K562 (cell line): ENCODE data around the gene PSEN1. TPM values are rescaled to one million over a fixed set of nuclear protein-coding genes. Genes with fewer than 3 reads are reported as not detected.

Source experiments
- ATAC-seq: fragments of 200-7000 bp; cut with Tn5 transposase; 3 replicates; pipeline ENCODE4 v1.9.1; 2020; ENCODE audit warnings: moderate library complexity
- BruUV-seq: library from RNA; stranded (reverse); fragments of 400-500 nt; replicated peaks from 2 replicates; lab custom pipeline; 2021; lab: Mats Ljungman, UMichigan
- CTCF ChIA-PET: fragments of 300-600 bp; formaldehyde crosslinking; extraction: SDS; loops from one replicate; lab custom pipeline; 2021; ENCODE audit warnings: low intra/inter-chr PET ratio; lab: Yijun Ruan, JAX
- POLR2A ChIA-PET: fragments of 300-600, 350-650 bp; sonication (Branson Sonifier 250); formaldehyde crosslinking; extraction: SDS; loops from one replicate; lab custom pipeline; 2021; ENCODE audit warnings: antibody characterized with exemption, inconsistent platforms; lab: Yijun Ruan, JAX
- DNase-seq, 4 experiments: peaks; one replicate each; pipeline versions ENCODE4 v3.0.0 to v3.0.0-alpha.2; 2011 to 2018; ENCODE audit warnings: low spot score in 3 of 4, mixed read lengths in 3 of 4; ENCODE audit errors: extremely low read depth in 1 of 4
- FAIRE-seq: peaks from 2 replicates; lab custom pipeline; 2011; peaks lifted over from hg19 to GRCh38; lab: Jason Lieb, UNC
- H2AFZ ChIP-seq: 2 replicates; pipeline ENCODE4 v1.6.0; 2011; ENCODE audit warnings: low read depth, low read length, control low read depth, inconsistent platforms
- H3K27ac ChIP-seq: fragments of 200-600 bp; 3 replicates; pipeline ENCODE4 v1.8.0; 2011; ENCODE audit warnings: low read depth, mild to moderate bottlenecking, control low read depth, inconsistent platforms, low read length, moderate library complexity, mixed read lengths; ENCODE audit errors: extremely low read depth
- H3K27me3 ChIP-seq, 2 experiments: fragments of 300-600 bp in 1 of 2; 2 replicates in 1 of 2; 3 replicates in 1 of 2; pipeline versions ENCODE4 v1.6.0 to v1.8.0; 2011; ENCODE audit warnings: inconsistent platforms in 2 of 2, low read length in 2 of 2, mild to moderate bottlenecking in 1 of 2, mixed read lengths in 1 of 2, moderate library complexity in 1 of 2; ENCODE audit not compliant: control insufficient read depth in 2 of 2, insufficient read depth in 2 of 2
- H3K36me3 ChIP-seq: fragments of 300-600 bp; 3 replicates; pipeline ENCODE4 v1.8.0; 2011; ENCODE audit warnings: mild to moderate bottlenecking, low read length, inconsistent platforms; ENCODE audit not compliant: control insufficient read depth, insufficient read depth
- H3K4me1 ChIP-seq, 2 experiments: fragments of 200-600 bp in 1 of 2; replicated peaks in 1 of 2; 2 replicates in 1 of 2; 3 replicates in 1 of 2; pipeline versions ENCODE4 v1.5.1 to v1.8.0; 2011; ENCODE audit warnings: inconsistent platforms in 2 of 2, low read length in 2 of 2, mild to moderate bottlenecking in 1 of 2, mixed read lengths in 1 of 2, moderate library complexity in 1 of 2; ENCODE audit not compliant: control insufficient read depth in 2 of 2, insufficient read depth in 2 of 2
- H3K4me2 ChIP-seq: 2 replicates; pipeline ENCODE4 v1.6.1; 2011; ENCODE audit warnings: low read length, control low read depth, inconsistent platforms, mixed read lengths; ENCODE audit not compliant: insufficient read depth
- H3K4me3 ChIP-seq: fragments of 200-600 bp; sonication (generic), shearing (Covaris generic); 2 replicates; pipeline ENCODE4 v1.5.1; 2016; ENCODE audit warnings: control low read depth, inconsistent platforms
- H3K79me2 ChIP-seq: fragments of 200-600 bp; 3 replicates; pipeline ENCODE4 v1.8.0; 2011; ENCODE audit warnings: low read length, inconsistent platforms; ENCODE audit not compliant: control insufficient read depth, insufficient read depth
- H3K9ac ChIP-seq, 2 experiments: 2 replicates each; pipeline versions ENCODE4 v1.6.0 to v1.6.1; 2011; ENCODE audit warnings: low read depth in 2 of 2, low read length in 2 of 2, control low read depth in 1 of 2, inconsistent platforms in 1 of 2, mild to moderate bottlenecking in 1 of 2, mixed read lengths in 1 of 2; ENCODE audit not compliant: insufficient read depth in 1 of 2
- H3K9me1 ChIP-seq: one replicate; pipeline ENCODE4 v1.6.0; 2011; ENCODE audit warnings: inconsistent platforms, mild to moderate bottlenecking, low read length, moderate library complexity; ENCODE audit not compliant: control insufficient read depth, insufficient read depth
- H3K9me3 ChIP-seq: replicated peaks from 2 replicates; pipeline ENCODE4 v1.5.1; 2011; ENCODE audit warnings: low read depth, low read length, inconsistent platforms; ENCODE audit not compliant: control insufficient read depth, insufficient read depth
- H4K20me1 ChIP-seq: replicated peaks from 2 replicates; pipeline ENCODE4 v1.6.1; 2011; ENCODE audit warnings: low read length, inconsistent platforms, mixed read lengths; ENCODE audit not compliant: control insufficient read depth, insufficient read depth
- BRD4 ChIP-seq: fragments of 200-600 bp; sonication (generic); IDR thresholded peaks from 2 replicates; pipeline ENCODE4 v1.6.1; 2017; ENCODE audit warnings: inconsistent platforms
- COPS2 ChIP-seq: fragments of 450-650 bp; conservative IDR thresholded peaks from 2 replicates; pipeline ENCODE4 v1.6.1; 2016; ENCODE audit warnings: mild to moderate bottlenecking, moderate library complexity
- HIVEP1 ChIP-seq: fragments of 250-450 bp; sonication (Bioruptor Pico); IDR thresholded peaks from 2 replicates; pipeline ENCODE4 v1.4.0; 2020; ENCODE audit warnings: mild to moderate bottlenecking
- LARP7 ChIP-seq: fragments of 450-650 bp; IDR thresholded peaks from 2 replicates; pipeline ENCODE4 v1.6.1; 2016
- SMAD2 ChIP-seq: fragments of 150-350 bp; IDR thresholded peaks from 2 replicates; pipeline ENCODE4 v1.6.1; 2014; ENCODE audit warnings: low read depth, mild to moderate bottlenecking, low read length
- THRAP3 ChIP-seq: fragments of 450-650 bp; IDR thresholded peaks from 2 replicates; pipeline ENCODE4 v1.6.1; 2016; ENCODE audit warnings: mild to moderate bottlenecking, inconsistent platforms, borderline replicate concordance
- ZBTB1 ChIP-seq: sonication (generic); formaldehyde crosslinking; IDR thresholded peaks from 2 replicates; pipeline ENCODE4 v1.8.1; 2023; ENCODE audit warnings: missing genetic modification reagents, low read depth, mild to moderate bottlenecking, borderline replicate concordance
- ZFP1 ChIP-seq: fragments of 450-650 bp; formaldehyde crosslinking; IDR thresholded peaks from 2 replicates; pipeline ENCODE4 v1.4.0; 2020; ENCODE audit warnings: mild to moderate bottlenecking, mixed read lengths
- ZNF239 ChIP-seq: fragments of 250-450 bp; sonication (Bioruptor Pico); IDR thresholded peaks from 2 replicates; pipeline ENCODE4 v1.4.0; 2020; ENCODE audit warnings: mild to moderate bottlenecking
- ZNF41 ChIP-seq: fragments of 250-450 bp; sonication (Bioruptor Pico); conservative IDR thresholded peaks from 2 replicates; pipeline ENCODE4 v1.4.0; 2020; ENCODE audit warnings: mild to moderate bottlenecking
- WGBS: fragments of 100-300 bp; shearing (Covaris generic); methylation state at CpG from one replicate; pipeline ENCODE4 v1.1.6; 2016; ENCODE audit warnings: low coverage, mixed read lengths; ENCODE audit not compliant: insufficient coverage; ENCODE audit errors: missing lambda C conversion rate; 5-methylcytosine and 5-hydroxymethylcytosine counted together
- in situ Hi-C: fragments of 300-500 bp; cut with MboI; formaldehyde crosslinking; loops from 4 replicates; pipeline ENCODE4 v1.15.0; 2018; ENCODE audit warnings: inconsistent platforms, mixed read lengths
- intact Hi-C: fragments of 100-400 bp; cut with micrococcal nuclease; formaldehyde crosslinking; loops from 2 replicates; pipeline ENCODE4 v1.14.2; 2022
- polyA plus RNA-seq, 8 experiments: library from polyadenylated mRNA; depleted of rRNA in 4 of 8; stranded (reverse) in 5 of 8; unstranded in 3 of 8; fragments of >200 nt; fragmentation: Nextera tagmentation in 2 of 8; fragmentation: Illumina TruSeq in 1 of 8; extraction: Ambion mirVana in 2 of 8; extraction: Trizol in 1 of 8; gene quantifications; 2 replicates each; pipeline versions ENCODE4 v1.2.1 to v1.2.3, GENCODE V29; 2011 to 2014; ENCODE audit warnings: inconsistent platforms in 1 of 8, missing spikeins in 1 of 8
- total RNA-seq, 7 experiments: library from RNA; depleted of rRNA in 6 of 7; stranded (reverse); fragments of >200 nt in 6 of 7; fragmentation: Illumina TruSeq in 2 of 7; extraction: Trizol in 2 of 7; gene quantifications; 2 replicates each; pipeline versions ENCODE4 v1.2.1 to v1.2.3, GENCODE V29; 2011 to 2021; ENCODE audit warnings: low replicate concordance in 1 of 7
- TF ChIP-seq, protein P1 (sequence below): IDR thresholded peaks from 2 replicates; pipeline ENCODE4 v1.6.1; 2011; ENCODE audit not compliant: insufficient read length; ENCODE audit errors: extremely low read depth

The PSEN1 gene
- total and polyA plus RNA-seq, 9 of the 15 experiments (the other 6 are each of a cell fraction or from before 2014, with no cell fraction given), result 6.5 to 25.2 (median 14.3) TPM

DNA sequence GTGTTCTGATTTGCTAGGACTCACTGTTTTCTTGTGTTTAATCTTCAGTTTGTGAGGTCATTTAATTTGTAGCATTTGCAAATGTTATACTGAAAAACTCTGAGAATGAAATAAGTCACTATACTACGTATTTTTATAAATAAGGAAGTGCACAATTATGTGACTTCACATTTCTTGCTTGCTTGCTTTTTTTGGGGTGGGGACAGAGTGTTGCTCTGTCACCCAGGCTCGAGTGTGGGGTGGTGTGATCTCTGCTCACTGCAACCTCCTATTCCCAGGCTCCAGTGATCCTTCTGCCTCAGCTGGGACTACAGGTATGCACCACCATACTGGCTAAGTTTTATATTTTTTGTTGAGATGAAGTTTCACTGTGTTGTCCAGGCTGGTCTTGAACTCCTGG is 45.3 kb upstream of the PSEN1 start:
- H3K79me2 ChIP-seq, result peaks cover 38% of the 10 kb centered on the region
- intact Hi-C loops, result no loop called here
- no peak for FAIRE-seq

DNA sequence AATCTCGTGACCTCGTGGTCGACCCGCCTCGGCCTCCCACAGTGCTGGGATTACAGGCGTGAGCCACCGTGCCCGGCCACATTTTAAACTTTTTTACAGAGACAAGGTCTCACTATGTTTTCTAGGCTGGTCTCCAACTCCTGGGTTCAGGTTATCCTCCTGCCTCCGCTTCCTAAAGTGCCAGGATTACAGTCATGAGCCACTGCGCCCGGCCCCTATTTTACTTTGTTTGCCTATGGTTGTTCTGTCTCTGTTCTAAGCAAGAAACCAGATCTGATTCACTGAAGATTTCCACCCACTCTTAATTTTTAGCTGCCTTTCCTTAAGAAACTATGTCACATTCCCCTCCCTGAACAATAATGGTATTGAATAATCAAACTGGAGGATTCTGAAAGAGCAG is 38.9 kb upstream of the PSEN1 start:
- ATAC-seq (no peak), DNase-seq (no peak), FAIRE-seq (no peak)
- Histone ChIP-seq H3K27me3 (no peaks in the 10 kb centered on the region), H2AFZ (no peak overlapping the region), H3K36me3 (peaks cover 78% of the 10 kb centered on the region), H3K4me1 (no peaks in the 10 kb centered on the region), H4K20me1 (no peaks in the 10 kb centered on the region), H3K9me1 (no peaks in the 10 kb centered on the region), H3K9ac (no peak overlapping the region), H3K4me3 (no peak overlapping the region), H3K4me2 (no peak overlapping the region), H3K27ac (no peak overlapping the region), H3K9me3 (no peaks in the 10 kb centered on the region), H3K79me2 (peaks cover 8% of the 10 kb centered on the region; the same call in 1 of the 3 replicates)
- BruUV-seq, result no TSS peak
- in situ Hi-C loops, result no loop called here
- intact Hi-C loops, result no loop called here
- CTCF ChIA-PET, result no interaction called here
- WGBS, result 98% methylated on average over 11 of the region's 11 CpGs
- TF ChIP-seq THRAP3 (no peak), BRD4 (no peak), SMAD2 (no peak), LARP7 (no peak), ZNF41 (CRISPR knock-in tag) (no peak), ZFP1 (CRISPR knock-in tag) (no peak), ZBTB1 (no peak), ZNF239 (CRISPR knock-in tag) (no peak), HIVEP1 (CRISPR knock-in tag) (no peak)
- TF ChIP-seq, protein P1, sequence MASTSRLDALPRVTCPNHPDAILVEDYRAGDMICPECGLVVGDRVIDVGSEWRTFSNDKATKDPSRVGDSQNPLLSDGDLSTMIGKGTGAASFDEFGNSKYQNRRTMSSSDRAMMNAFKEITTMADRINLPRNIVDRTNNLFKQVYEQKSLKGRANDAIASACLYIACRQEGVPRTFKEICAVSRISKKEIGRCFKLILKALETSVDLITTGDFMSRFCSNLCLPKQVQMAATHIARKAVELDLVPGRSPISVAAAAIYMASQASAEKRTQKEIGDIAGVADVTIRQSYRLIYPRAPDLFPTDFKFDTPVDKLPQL, result no peak
- POLR2A ChIA-PET, result no interaction called here

More for the DNA sequence above, 45.3 kb upstream of the PSEN1 start:
- Histone ChIP-seq H2AFZ (no peak overlapping the region), H4K20me1 (no peaks in the 10 kb centered on the region), H3K4me1 (no peaks in the 10 kb centered on the region), H3K9me3 (no peaks in the 10 kb centered on the region), H3K9me1 (no peaks in the 10 kb centered on the region), H3K4me3 (no peak overlapping the region), H3K9ac (no peak overlapping the region), H3K4me2 (no peak overlapping the region), H3K36me3 (peaks cover 72% of the 10 kb centered on the region), H3K27me3 (no peaks in the 10 kb centered on the region), H3K27ac (no peak overlapping the region)
- no peak for ATAC-seq
- TF ChIP-seq HIVEP1 (CRISPR knock-in tag) (no peak), COPS2 (no peak)
- 90% methylated on average over 2 of the region's 2 CpGs for WGBS
- ChIA-PET CTCF (no interaction called here), POLR2A (no interaction called here)
- in situ Hi-C loops, result no loop called here
- DNase-seq, result no peak
- BruUV-seq, result no TSS peak
